Hepatocyte (in vitro differentiated cells): ENCODE data around the gene CEP85L.

Experiments
- EZH2phosphoT487 ChIP-seq: fragments of 200-600 bp; sonication (generic); IDR thresholded peaks from one replicate; pipeline ENCODE4 v1.6.1; 2018; ENCODE audit warnings: antibody characterized with exemption, mild to moderate bottlenecking, low read depth, moderate library complexity; ENCODE audit not compliant: unreplicated experiment, severe bottlenecking
- TF ChIP-seq, protein P1 (sequence below): fragments of 200-600 bp; sonication (generic); IDR thresholded peaks from 2 replicates; pipeline ENCODE4 v1.5.1; 2016; ENCODE audit warnings: antibody characterized with exemption, mild to moderate bottlenecking; ENCODE audit not compliant: poor library complexity

DNA sequence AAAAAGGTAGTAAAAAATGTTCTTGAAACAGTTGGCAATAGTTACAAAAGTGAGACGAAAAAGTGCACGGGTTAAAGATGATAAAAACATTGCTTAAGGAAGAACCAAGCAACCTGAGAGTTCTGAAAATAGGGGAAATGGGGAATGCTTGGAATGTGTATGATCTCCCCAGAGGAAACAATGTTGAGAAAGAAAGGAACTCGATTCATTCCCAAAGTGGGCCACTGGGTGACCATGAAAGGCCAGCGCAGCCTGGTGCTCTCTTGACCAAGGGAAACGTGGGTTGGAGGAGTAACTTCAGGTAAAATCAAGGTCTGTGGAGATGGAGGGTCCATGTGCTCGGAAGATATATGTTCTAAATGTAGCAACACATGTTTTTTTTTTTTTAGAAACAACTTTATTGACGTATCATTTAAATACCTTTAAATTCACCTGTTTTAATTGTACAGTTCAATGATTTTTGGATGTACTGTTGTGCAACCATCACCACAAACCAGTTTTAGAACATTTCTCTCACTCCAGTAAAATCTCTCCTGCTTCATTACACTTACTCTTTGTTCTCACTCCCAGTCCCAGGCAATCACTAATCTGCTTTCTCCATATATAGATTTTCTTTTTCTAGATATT is 34.5 kb upstream of the CEP85L start:
- TF ChIP-seq, protein P1, sequence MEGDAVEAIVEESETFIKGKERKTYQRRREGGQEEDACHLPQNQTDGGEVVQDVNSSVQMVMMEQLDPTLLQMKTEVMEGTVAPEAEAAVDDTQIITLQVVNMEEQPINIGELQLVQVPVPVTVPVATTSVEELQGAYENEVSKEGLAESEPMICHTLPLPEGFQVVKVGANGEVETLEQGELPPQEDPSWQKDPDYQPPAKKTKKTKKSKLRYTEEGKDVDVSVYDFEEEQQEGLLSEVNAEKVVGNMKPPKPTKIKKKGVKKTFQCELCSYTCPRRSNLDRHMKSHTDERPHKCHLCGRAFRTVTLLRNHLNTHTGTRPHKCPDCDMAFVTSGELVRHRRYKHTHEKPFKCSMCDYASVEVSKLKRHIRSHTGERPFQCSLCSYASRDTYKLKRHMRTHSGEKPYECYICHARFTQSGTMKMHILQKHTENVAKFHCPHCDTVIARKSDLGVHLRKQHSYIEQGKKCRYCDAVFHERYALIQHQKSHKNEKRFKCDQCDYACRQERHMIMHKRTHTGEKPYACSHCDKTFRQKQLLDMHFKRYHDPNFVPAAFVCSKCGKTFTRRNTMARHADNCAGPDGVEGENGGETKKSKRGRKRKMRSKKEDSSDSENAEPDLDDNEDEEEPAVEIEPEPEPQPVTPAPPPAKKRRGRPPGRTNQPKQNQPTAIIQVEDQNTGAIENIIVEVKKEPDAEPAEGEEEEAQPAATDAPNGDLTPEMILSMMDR = no peak
- no peak for TF ChIP-seq EZH2phosphoT487
